ENCODE results near the gene CRACR2B. TPM values are rescaled to one million over a fixed set of nuclear protein-coding genes. Genes with fewer than 3 reads are reported as not detected.

The CRACR2B gene
- total RNA-seq, 2 experiments from 2014 or later = 1.8 to 2.3 TPM

GRCh38 chr11:818396-819128 is 9.2 kb upstream of the CRACR2B start, which contains the start of gene PNPLA2:
Gene PNPLA2, plus strand, starts transcription at chr11:818914. Its CDS starts 805 bp downstream, at chr11:819719.
- intact Hi-C loops (cut with micrococcal nuclease) = loop anchor here (1.0 kb wide), 1 partner anchor 9 kb away; the partner anchor contains the start of gene RPLP2
- CTCF ChIA-PET = interaction anchor here (0.6 to 1.0 kb wide), 4 partner anchors 10 to 107 kb away, joined by 3 to 4 read pairs (median 3); partner anchors contain the start of gene PIDD1
- Mint-ChIP-seq H3K4me1 (ENCODE audit: low read depth) (peaks cover 14% of the 10 kb centered on the region), H3K36me3 (peaks cover 8% of the 10 kb centered on the region), H3K4me3 (peak within 1 kb of the TSS; percentile 79), H3K27ac (peak within 1 kb of the TSS; percentile 58), H3K9me3 (no peaks in the 10 kb centered on the region), H3K27me3 (no peaks in the 10 kb centered on the region)
- POLR2A ChIA-PET = interaction anchor here (1.0 to 2.6 kb wide), 5 partner anchors 8 to 56 kb away, joined by 3 to 14 read pairs (median 5); partner anchors contain the start of genes CD151 and RPLP2
- DNase-seq = no peak

DNA sequence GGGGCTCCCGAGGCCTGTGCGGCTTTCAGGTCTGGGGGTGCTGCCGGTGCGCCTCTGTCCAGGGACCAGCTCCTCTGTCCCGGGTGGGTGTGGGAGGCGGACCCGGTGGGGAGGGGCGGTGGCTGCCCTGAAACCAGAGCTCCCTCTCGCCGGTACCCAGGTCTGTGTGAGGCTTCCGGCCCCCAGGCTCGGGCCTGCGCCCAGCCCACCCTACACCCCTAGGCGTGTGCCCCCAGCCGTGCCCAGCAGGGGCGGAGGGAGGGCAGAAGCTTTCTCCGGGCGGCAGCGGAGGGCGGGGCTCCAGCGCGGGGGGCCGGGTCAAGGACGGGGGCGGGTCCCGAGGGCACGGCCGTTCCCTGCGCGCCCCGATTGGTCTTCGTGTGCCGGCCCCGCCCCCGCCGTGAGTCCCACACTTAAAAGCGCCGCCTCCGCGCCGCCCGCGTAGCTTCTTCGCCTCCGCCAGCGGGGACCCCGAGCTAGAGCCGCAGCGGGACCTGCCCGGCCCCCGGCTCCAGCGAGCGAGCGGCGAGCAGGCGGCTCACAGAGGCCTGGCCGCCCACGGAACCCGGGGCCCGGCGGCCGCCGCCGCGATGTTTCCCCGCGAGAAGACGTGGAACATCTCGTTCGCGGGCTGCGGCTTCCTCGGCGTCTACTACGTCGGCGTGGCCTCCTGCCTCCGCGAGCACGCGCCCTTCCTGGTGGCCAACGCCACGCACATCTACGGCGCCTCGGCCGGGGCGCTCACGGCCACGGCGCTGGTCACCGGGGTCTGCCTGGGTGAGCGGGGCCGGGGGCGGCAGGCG is 8.4 kb upstream of the CRACR2B start:
- intact Hi-C loops (cut with micrococcal nuclease) = loop anchor here (1.0 kb wide), 1 partner anchor 10 kb away; the partner anchor contains the start of gene RPLP2
- no peaks in the 10 kb centered on the region for H3K9me3 Mint-ChIP-seq
- peaks cover 14% of the 10 kb centered on the region for H3K4me1 Mint-ChIP-seq (ENCODE audit: low read depth)
- ChIA-PET POLR2A (interaction anchor here (1.0 to 2.6 kb wide), 6 partner anchors 8 to 56 kb away, joined by 3 to 14 read pairs (median 4); partner anchors contain the start of genes CD151 and RPLP2), CTCF (interaction anchor here (0.6 to 1.0 kb wide), 3 partner anchors 11 to 106 kb away, joined by 3 to 4 read pairs (median 3); partner anchors contain the start of gene PIDD1)
- peak overlapping the region; percentile 58 for H3K27ac Mint-ChIP-seq
- peaks cover 9% of the 10 kb centered on the region for H3K36me3 Mint-ChIP-seq
- no peaks in the 10 kb centered on the region for H3K27me3 Mint-ChIP-seq
- peak; percentile 92 for DNase-seq
- H3K4me3 Mint-ChIP-seq = peak overlapping the region; percentile 79

- POLR2A ChIA-PET = interaction anchor here (1.0 to 2.6 kb wide), 3 partner anchors 8 to 13 kb away, joined by 3 to 14 read pairs (median 7); partner anchors contain the start of genes CD151 and RPLP2
- Mint-ChIP-seq H3K4me3 (peak overlapping the region; percentile 79), H3K4me1 (ENCODE audit: low read depth) (peaks cover 14% of the 10 kb centered on the region), H3K36me3 (peaks cover 14% of the 10 kb centered on the region), H3K27ac (peak overlapping the region; percentile 51), H3K9me3 (no peaks in the 10 kb centered on the region), H3K27me3 (no peaks in the 10 kb centered on the region)
- intact Hi-C loops (cut with micrococcal nuclease) = loop anchor here (1.0 kb wide), 3 partner anchors 10 to 23 kb away; partner anchors contain the start of gene RPLP2
- CTCF ChIA-PET = no interaction called here
- peak; percentile 94 for DNase-seq
Observed at GRCh38 chr11:819943-820649, 7.6 kb upstream of the CRACR2B start.

- ChIA-PET CTCF (no interaction called here), POLR2A (interaction anchor here (1.0 to 2.6 kb wide), 3 partner anchors 9 to 12 kb away, joined by 3 to 14 read pairs (median 7); partner anchors contain the start of genes CD151 and RPLP2)
- Mint-ChIP-seq H3K27me3 (no peaks in the 10 kb centered on the region), H3K9me3 (no peaks in the 10 kb centered on the region), H3K36me3 (peaks cover 18% of the 10 kb centered on the region), H3K27ac (peak overlapping the region; percentile 38), H3K4me3 (peak overlapping the region; percentile 79), H3K4me1 (ENCODE audit: low read depth) (peaks cover 14% of the 10 kb centered on the region)
- intact Hi-C loops (cut with micrococcal nuclease) = loop anchor here (1.0 kb wide), 2 partner anchors 9 to 24 kb away; no protein-coding TSS in a partner anchor
- no peak for DNase-seq
Observed at GRCh38 chr11:820655-821511, 6.8 kb upstream of the CRACR2B start.

- no peak for DNase-seq
- POLR2A ChIA-PET = interaction anchor here (1.8 kb wide), 1 partner anchor 10 kb away, joined by 5 read pairs; no protein-coding TSS in a partner anchor
- Mint-ChIP-seq H3K9me3 (no peaks in the 10 kb centered on the region), H3K27me3 (no peaks in the 10 kb centered on the region), H3K36me3 (peaks cover 15% of the 10 kb centered on the region), H3K4me1 (ENCODE audit: low read depth) (peaks cover 18% of the 10 kb centered on the region), H3K4me3 (peak overlapping the region; percentile 12), H3K27ac (no peak overlapping the region)
- CTCF ChIA-PET = no interaction called here
- intact Hi-C loops (cut with micrococcal nuclease) = no loop called here
Observed at GRCh38 chr11:821512-822371, 6.0 kb upstream of the CRACR2B start.

DNA sequence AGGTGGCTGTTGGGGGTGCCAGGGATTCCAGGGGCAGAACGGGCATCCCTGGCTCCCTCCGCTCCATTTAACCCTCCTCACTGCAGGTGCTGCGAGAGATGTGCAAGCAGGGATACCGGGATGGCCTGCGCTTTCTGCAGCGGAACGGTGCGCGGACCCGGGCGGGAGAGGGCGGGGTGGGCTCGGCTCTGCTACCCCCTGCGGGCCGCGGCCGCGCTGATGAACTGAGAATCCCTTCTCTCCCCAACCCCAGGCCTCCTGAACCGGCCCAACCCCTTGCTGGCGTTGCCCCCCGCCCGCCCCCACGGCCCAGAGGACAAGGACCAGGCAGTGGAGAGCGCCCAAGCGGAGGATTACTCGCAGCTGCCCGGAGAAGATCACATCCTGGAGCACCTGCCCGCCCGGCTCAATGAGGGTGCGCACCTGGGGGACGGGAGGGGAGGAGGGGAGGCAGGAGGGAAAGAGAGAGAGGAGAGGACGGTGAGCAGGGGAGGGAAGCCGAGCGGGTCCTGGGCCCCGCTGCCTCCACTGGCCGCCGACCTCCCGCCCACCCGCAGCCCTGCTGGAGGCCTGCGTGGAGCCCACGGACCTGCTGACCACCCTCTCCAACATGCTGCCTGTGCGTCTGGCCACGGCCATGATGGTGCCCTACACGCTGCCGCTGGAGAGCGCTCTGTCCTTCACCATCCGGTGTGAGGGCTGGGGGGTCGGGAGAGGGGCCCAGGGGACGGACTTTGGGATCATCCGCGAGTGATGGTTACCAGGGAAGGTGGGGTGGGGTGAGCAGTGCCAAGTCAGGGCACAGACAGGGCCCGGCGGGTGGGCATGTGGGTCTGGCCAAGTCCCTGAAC is 4.1 kb upstream of the CRACR2B start:
- peaks cover 15% of the 10 kb centered on the region for H3K36me3 Mint-ChIP-seq
- intact Hi-C loops (cut with micrococcal nuclease) = no loop called here
- ChIA-PET POLR2A (interaction anchor here (1.1 to 1.8 kb wide), 2 partner anchors 7 to 12 kb away, joined by 3 to 5 read pairs; no protein-coding TSS in a partner anchor), CTCF (no interaction called here)
- no peak overlapping the region for H3K27ac Mint-ChIP-seq
- H3K4me1 Mint-ChIP-seq (ENCODE audit: low read depth) = peaks cover 20% of the 10 kb centered on the region
- H3K9me3 Mint-ChIP-seq = no peaks in the 10 kb centered on the region
- H3K27me3 Mint-ChIP-seq = peaks cover 13% of the 10 kb centered on the region
- no peak for DNase-seq
- H3K4me3 Mint-ChIP-seq = no peak overlapping the region

DNA sequence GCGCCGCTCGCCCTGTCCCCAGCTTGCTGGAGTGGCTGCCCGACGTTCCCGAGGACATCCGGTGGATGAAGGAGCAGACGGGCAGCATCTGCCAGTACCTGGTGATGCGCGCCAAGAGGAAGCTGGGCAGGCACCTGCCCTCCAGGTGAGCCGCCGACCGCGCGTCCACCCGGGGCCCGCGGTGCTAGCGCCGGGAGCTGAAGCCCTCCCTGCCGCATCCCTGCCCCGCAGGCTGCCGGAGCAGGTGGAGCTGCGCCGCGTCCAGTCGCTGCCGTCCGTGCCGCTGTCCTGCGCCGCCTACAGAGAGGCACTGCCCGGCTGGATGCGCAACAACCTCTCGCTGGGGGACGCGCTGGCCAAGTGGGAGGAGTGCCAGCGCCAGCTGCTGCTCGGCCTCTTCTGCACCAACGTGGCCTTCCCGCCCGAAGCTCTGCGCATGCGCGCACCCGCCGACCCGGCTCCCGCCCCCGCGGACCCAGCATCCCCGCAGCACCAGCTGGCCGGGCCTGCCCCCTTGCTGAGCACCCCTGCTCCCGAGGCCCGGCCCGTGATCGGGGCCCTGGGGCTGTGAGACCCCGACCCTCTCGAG is 3.3 kb upstream of the CRACR2B start:
- POLR2A ChIA-PET = no interaction called here
- CTCF ChIA-PET = no interaction called here
- Mint-ChIP-seq H3K4me3 (no peak overlapping the region), H3K27me3 (peaks cover 19% of the 10 kb centered on the region), H3K27ac (no peak overlapping the region), H3K9me3 (no peaks in the 10 kb centered on the region), H3K4me1 (ENCODE audit: low read depth) (peaks cover 26% of the 10 kb centered on the region), H3K36me3 (peaks cover 15% of the 10 kb centered on the region)
- intact Hi-C loops (cut with micrococcal nuclease) = no loop called here
- DNase-seq = no peak

- DNase-seq = no peak
- Mint-ChIP-seq H3K27ac (no peak overlapping the region), H3K4me1 (ENCODE audit: low read depth) (peaks cover 26% of the 10 kb centered on the region), H3K36me3 (peaks cover 15% of the 10 kb centered on the region), H3K9me3 (no peaks in the 10 kb centered on the region), H3K4me3 (no peak overlapping the region), H3K27me3 (peaks cover 24% of the 10 kb centered on the region)
- CTCF ChIA-PET = no interaction called here
- POLR2A ChIA-PET = no interaction called here
- intact Hi-C loops (cut with micrococcal nuclease) = no loop called here
Observed at GRCh38 chr11:824942-825341, 2.8 kb upstream of the CRACR2B start.

- Mint-ChIP-seq H3K36me3 (peaks cover 15% of the 10 kb centered on the region), H3K9me3 (no peaks in the 10 kb centered on the region), H3K27me3 (peaks cover 24% of the 10 kb centered on the region), H3K27ac (no peak overlapping the region), H3K4me3 (no peak overlapping the region), H3K4me1 (ENCODE audit: low read depth) (peaks cover 25% of the 10 kb centered on the region)
- DNase-seq = no peak
- POLR2A ChIA-PET = interaction anchor here (1.9 kb wide), 1 partner anchor 11 kb away, joined by 4 read pairs; no protein-coding TSS in a partner anchor
- CTCF ChIA-PET = no interaction called here
- intact Hi-C loops (cut with micrococcal nuclease) = no loop called here
Observed at GRCh38 chr11:825366-826226, 2.1 kb upstream of the CRACR2B start.
